HEK293T (cell line): ENCODE measurements around the gene GADD45G.

Experiments
- CTBP1 ChIP-seq: fragments of 450-650 bp; IDR thresholded peaks from 2 replicates; pipeline ENCODE4 v1.6.1; 2016; ENCODE audit warnings: borderline replicate concordance
- FOXA1 ChIP-seq: fragments of 450-650 bp; IDR thresholded peaks from 2 replicates; pipeline ENCODE4 v1.6.1; 2016; ENCODE audit warnings: mild to moderate bottlenecking
- FOXK2 ChIP-seq: fragments of 450-650 bp; IDR thresholded peaks from 2 replicates; pipeline ENCODE4 v1.6.1; 2016; ENCODE audit warnings: mild to moderate bottlenecking
- ZNF384 ChIP-seq: fragments of 450-650 bp; IDR thresholded peaks from 2 replicates; pipeline ENCODE4 v1.6.1; 2016

GRCh38 chr9:89612566-89613278, 7.9 kb downstream of the GADD45G start:
- no peak for TF ChIP-seq CTBP1
- no peak for TF ChIP-seq FOXA1
- TF ChIP-seq FOXK2 = no peak
- TF ChIP-seq ZNF384 = no peak
